Skin of body (tissue), 2 donors: ENCODE measurements around the gene ALDH1L2. TPM values are rescaled to one million over a fixed set of nuclear protein-coding genes. Genes with fewer than 3 reads are reported as not detected.

Experiments
- DNase-seq: peaks from one replicate; lab custom pipeline; 2025; lab: John Stamatoyannopoulos, UW
- total RNA-seq: library from RNA; depleted of rRNA; stranded (reverse); fragments of >200 nt; gene quantifications from one replicate; pipeline ENCODE4 v1.2.3, GENCODE V29; 2014

ALDH1L2 gene
- total RNA-seq, 1 donor from 2014 or later, result 21.9 TPM

DNA sequence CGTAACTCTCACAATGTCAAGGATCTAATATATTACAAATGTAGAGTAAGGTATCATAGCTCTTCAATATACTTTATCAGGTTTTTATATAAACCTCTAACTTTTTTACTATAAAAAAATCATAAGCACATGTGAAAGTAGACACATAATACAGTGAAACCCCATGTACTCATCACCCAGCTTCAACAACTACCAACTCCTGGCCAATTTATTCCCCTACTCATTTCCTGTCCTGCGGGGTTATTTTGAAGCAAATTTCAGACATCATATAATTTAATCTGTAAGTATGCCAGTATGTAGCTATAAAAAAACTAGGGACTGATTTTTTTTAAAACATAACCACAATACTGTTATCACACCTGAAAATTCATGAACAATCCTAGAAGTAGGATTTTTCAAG is 50.4 kb downstream of the ALDH1L2 start:
- no peak for DNase-seq

- DNase-seq, result no peak
Measured at GRCh38 chr12:105032703-105033357, 51.4 kb downstream of the ALDH1L2 start.

GRCh38 chr12:105030820-105031807 is 53.1 kb downstream of the ALDH1L2 start:
- DNase-seq, result no peak

GRCh38 chr12:105026411-105026810 is 57.8 kb downstream of the ALDH1L2 start:
- DNase-seq, result no peak

- DNase-seq, result peak; percentile 39
Measured at GRCh38 chr12:105025890-105026289, 58.4 kb downstream of the ALDH1L2 start.

GRCh38 chr12:105024928-105025327 is 59.3 kb downstream of the ALDH1L2 start:
- DNase-seq, result no peak

- DNase-seq, result no peak
Measured at GRCh38 chr12:105020241-105020962, 63.9 kb downstream of the ALDH1L2 start.

- no peak for DNase-seq
Measured at GRCh38 chr12:105018776-105019175, 65.5 kb downstream of the ALDH1L2 start.

- no peak for DNase-seq
Measured at GRCh38 chr12:105018012-105018411, 66.2 kb downstream of the ALDH1L2 start.

- no peak for DNase-seq
Measured at GRCh38 chr12:105015543-105015942, 68.7 kb downstream of the ALDH1L2 start.

GRCh38 chr12:105014603-105015002 is 69.7 kb downstream of the ALDH1L2 start:
- no peak for DNase-seq

- DNase-seq, result no peak
Measured at GRCh38 chr12:105013892-105014291, 70.4 kb downstream of the ALDH1L2 start.

DNA sequence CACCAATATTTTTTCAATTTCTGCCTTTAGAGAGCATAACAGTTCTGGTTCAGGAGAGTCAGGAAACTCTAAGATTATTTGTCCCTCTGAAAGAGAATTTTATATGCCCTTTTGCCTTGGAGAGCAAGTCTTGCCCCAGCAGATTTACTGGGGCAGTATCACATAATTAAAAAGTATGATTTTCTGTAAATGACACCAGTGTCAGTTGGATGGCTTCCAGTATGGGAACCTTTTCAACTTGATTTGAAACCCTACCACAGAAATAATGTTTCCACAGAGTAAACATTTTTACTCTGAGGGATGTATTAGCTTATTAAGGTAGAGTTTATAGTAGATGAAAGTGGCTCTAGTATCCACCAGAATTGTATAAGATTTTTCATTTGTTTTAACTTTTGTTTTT is 82.8 kb downstream of the ALDH1L2 start:
- no peak for DNase-seq

GRCh38 chr12:104999347-104999685 is 84.9 kb downstream of the ALDH1L2 start:
- DNase-seq, result no peak

GRCh38 chr12:104998423-104999346 is 85.6 kb downstream of the ALDH1L2 start:
- DNase-seq, result no peak

- DNase-seq, result no peak
Measured at GRCh38 chr12:104997541-104997940, 86.7 kb downstream of the ALDH1L2 start.

GRCh38 chr12:104994336-104994735 is 89.9 kb downstream of the ALDH1L2 start:
- no peak for DNase-seq

- no peak for DNase-seq
Measured at GRCh38 chr12:104991565-104992128, 92.6 kb downstream of the ALDH1L2 start.

DNA sequence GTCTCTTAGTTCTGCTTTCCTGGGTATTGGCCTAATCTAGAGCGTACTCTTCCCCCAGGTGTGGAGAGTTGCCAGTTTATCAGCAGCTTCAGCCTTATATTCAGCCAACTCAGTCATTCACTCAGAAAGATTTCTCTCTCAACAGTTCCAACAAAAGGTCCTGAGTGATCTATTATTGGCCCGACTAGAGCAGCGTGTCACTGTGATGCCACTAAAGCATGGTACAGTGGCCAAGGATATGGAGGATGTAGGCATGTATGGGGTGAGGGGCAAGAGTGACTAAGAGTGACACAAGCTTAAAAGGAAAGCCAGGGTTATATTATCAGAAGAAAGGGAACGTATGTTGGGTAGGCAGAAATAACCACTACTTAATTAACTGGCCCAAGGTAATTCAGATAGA is 93.3 kb downstream of the ALDH1L2 start:
- DNase-seq, result no peak
